Measurements from ENCODE around the gene LRMDA. TPM values are rescaled to one million over a fixed set of nuclear protein-coding genes. Genes with fewer than 3 reads are reported as not detected.

The LRMDA gene
- polyA plus RNA-seq, 3 donors = 39.8 to 59.6 (median 56.4) TPM

- intact Hi-C loops (cut with micrococcal nuclease) = no loop called here
- no peak overlapping the region for H3K27ac Mint-ChIP-seq
- H3K79me2 ChIP-seq (ENCODE audit: insufficient read depth, low read length) = peaks cover 78% of the 10 kb centered on the region
These were observed 76.9 kb downstream of the LRMDA start for GRCh38 chr10:75508239-75508813.

GRCh38 chr10:75508814-75509306 is 77.4 kb downstream of the LRMDA start:
- no peak for DNase-seq
- H3K36me3 ChIP-seq (replicated peaks in 1 of 2; ENCODE audit: control insufficient read depth in 1 of 2, insufficient read depth in 2 of 2, low read length in 2 of 2) = peaks cover 0 to 6% of the 10 kb centered on the region in 2 donors
- no peaks in the 10 kb centered on the region for H3K9me3 ChIP-seq (replicated peaks in 1 of 2; ENCODE audit: control insufficient read depth in 1 of 2, insufficient read depth in 1 of 2, low read length in 2 of 2)
- H3K9ac ChIP-seq (ENCODE audit: insufficient read depth, low read length, poor library complexity, severe bottlenecking) = no peak overlapping the region
- Mint-ChIP-seq H3K36me3 (peaks cover 4 to 19% of the 10 kb centered on the region in 2 donors), H3K4me3 (no peak overlapping the region), H3K9me3 (no peaks in the 10 kb centered on the region), H3K4me1 (peaks cover 80% of the 10 kb centered on the region), H3K27ac (peak overlapping the region in 1 of 7 donors; percentile 53), H3K27me3 (ENCODE audit: low read depth in 3 of 3) (peaks cover 0 to 2% (median 0%) of the 10 kb centered on the region in 3 donors)
- H3K4me3 ChIP-seq (replicated peaks in 1 of 3; ENCODE audit: low read depth in 2 of 3, low read length in 3 of 3) = no peak overlapping the region
- H3K27ac ChIP-seq (ENCODE audit: low read depth in 1 of 2, low read length in 2 of 2) = no peak overlapping the region
- no peaks in the 10 kb centered on the region for H3K27me3 ChIP-seq (ENCODE audit: control insufficient read depth in 2 of 2, insufficient read depth in 2 of 2, low read length in 2 of 2)
- no peak overlapping the region for H2AFZ ChIP-seq (ENCODE audit: insufficient read depth, low read depth, low read length, poor library complexity, severe bottlenecking)
- H3K79me2 ChIP-seq (ENCODE audit: insufficient read depth, low read length) = peaks cover 78% of the 10 kb centered on the region
- no peak overlapping the region for H3K4me2 ChIP-seq (replicated peaks; ENCODE audit: extremely low read depth, low read length, poor library complexity, severe bottlenecking)
- intact Hi-C loops (cut with micrococcal nuclease) = no loop called here
- peaks cover 52% of the 10 kb centered on the region for H4K20me1 ChIP-seq (ENCODE audit: insufficient read depth, low read length)
- no peak for TF ChIP-seq CTCF (IDR thresholded peaks at IDR 0.05)
- peaks cover 52 to 68% of the 10 kb centered on the region in 2 donors for H3K4me1 ChIP-seq (ENCODE audit: control insufficient read depth in 1 of 2, insufficient read depth in 2 of 2, low read length in 2 of 2)
- 11% methylated on average over 3 of the region's 7 CpGs for WGBS (ENCODE audit: insufficient coverage)

More at GRCh38 chr10:75508239-75508813, 76.9 kb downstream of the LRMDA start:
- no peaks in the 10 kb centered on the region for H3K9me3 ChIP-seq (replicated peaks in 1 of 2; ENCODE audit: control insufficient read depth in 1 of 2, insufficient read depth in 1 of 2, low read length in 2 of 2)
- no peak overlapping the region for H3K9ac ChIP-seq (ENCODE audit: insufficient read depth, low read length, poor library complexity, severe bottlenecking)
- no peak overlapping the region for H3K4me3 ChIP-seq (replicated peaks in 1 of 3; ENCODE audit: low read depth in 2 of 3, low read length in 3 of 3)
- TF ChIP-seq CTCF (IDR thresholded peaks at IDR 0.05) = no peak
- Mint-ChIP-seq H3K4me1 (peaks cover 75% of the 10 kb centered on the region), H3K4me3 (no peak overlapping the region), H3K27me3 (ENCODE audit: low read depth in 3 of 3) (peaks cover 0 to 2% (median 0%) of the 10 kb centered on the region in 3 donors), H3K9me3 (no peaks in the 10 kb centered on the region), H3K36me3 (peaks cover 8 to 23% of the 10 kb centered on the region in 2 donors)
- 60% methylated on average over 1 of the region's 2 CpGs for WGBS (ENCODE audit: insufficient coverage)
- peaks cover 0 to 7% of the 10 kb centered on the region in 2 donors for H3K36me3 ChIP-seq (replicated peaks in 1 of 2; ENCODE audit: control insufficient read depth in 1 of 2, insufficient read depth in 2 of 2, low read length in 2 of 2)
- no peak overlapping the region for H3K27ac ChIP-seq (ENCODE audit: low read depth in 1 of 2, low read length in 2 of 2)
- no peak overlapping the region for H2AFZ ChIP-seq (ENCODE audit: insufficient read depth, low read depth, low read length, poor library complexity, severe bottlenecking)
- peaks cover 53% of the 10 kb centered on the region for H4K20me1 ChIP-seq (ENCODE audit: insufficient read depth, low read length)
- no peak for DNase-seq
- no peaks in the 10 kb centered on the region for H3K27me3 ChIP-seq (ENCODE audit: control insufficient read depth in 2 of 2, insufficient read depth in 2 of 2, low read length in 2 of 2)
- peaks cover 48 to 62% of the 10 kb centered on the region in 2 donors for H3K4me1 ChIP-seq (ENCODE audit: control insufficient read depth in 1 of 2, insufficient read depth in 2 of 2, low read length in 2 of 2)
- no peak overlapping the region for H3K4me2 ChIP-seq (replicated peaks; ENCODE audit: extremely low read depth, low read length, poor library complexity, severe bottlenecking)

Data from CD14-positive monocyte (primary cell).